Measurements from ENCODE around the gene RAB12. TPM values are rescaled to one million over a fixed set of nuclear protein-coding genes. Genes with fewer than 3 reads are reported as not detected.

Gene RAB12
- total and polyA plus RNA-seq, 2 of the 8 experiments (the other 6 are each of a cell fraction or from before 2014, with no cell fraction given): 19.7 to 45.9 TPM

GRCh38 chr18:8626414-8627106 is 17.3 kb downstream of the RAB12 start:
- Histone ChIP-seq H3K4me3 (ENCODE audit: extremely low read depth in 1 of 4, insufficient read depth in 2 of 4, low read depth in 3 of 4, low read length in 4 of 4) (no peak overlapping the region), H3K36me3 (ENCODE audit: control insufficient read depth in 2 of 4, insufficient read depth in 4 of 4, low read length in 3 of 4) (peaks cover 2 to 42% (median 11%) of the 10 kb centered on the region in 4 experiments; a peak in 6 of 8 replicates), H3K23me2 (ENCODE audit: low read depth, low read length) (no peaks in the 10 kb centered on the region), H3K56ac (replicated peaks; ENCODE audit: insufficient read length, low read depth, low read length) (no peak overlapping the region), H3K27me3 (replicated peaks in 1 of 4; ENCODE audit: control insufficient read depth in 3 of 4, extremely low read depth in 1 of 4, insufficient read depth in 3 of 4, low read length in 3 of 4) (no peaks in the 10 kb centered on the region), H3K4me1 (replicated peaks in 1 of 4; ENCODE audit: control insufficient read depth in 3 of 4, insufficient read depth in 4 of 4, low read length in 3 of 4) (peaks cover 16 to 47% (median 34%) of the 10 kb centered on the region in 4 experiments), H2BK12ac (ENCODE audit: low read depth, low read length) (no peak overlapping the region), H3K4ac (replicated peaks; ENCODE audit: insufficient read length, low read depth, low read length) (no peak overlapping the region), H4K91ac (replicated peaks; ENCODE audit: insufficient read length, low read length) (no peak overlapping the region), H3K9ac (replicated peaks in 1 of 4; ENCODE audit: extremely low read depth in 1 of 4, low read depth in 3 of 4, low read length in 3 of 4) (no peak overlapping the region), H4K5ac (ENCODE audit: insufficient read length, low read depth, low read length) (no peak overlapping the region), H4K8ac (ENCODE audit: extremely low read depth, insufficient read depth, low read length) (no peak overlapping the region), H2AK5ac (ENCODE audit: low read depth, low read length) (no peak overlapping the region), H3K9me3 (ENCODE audit: insufficient read depth in 2 of 2, low read depth in 1 of 2, low read length in 1 of 2) (no peaks in the 10 kb centered on the region), H3K79me2 (ENCODE audit: control insufficient read depth in 1 of 2, insufficient read depth in 2 of 2, low read length in 2 of 2) (peaks cover 10 to 86% of the 10 kb centered on the region in 2 experiments), H3K23ac (ENCODE audit: insufficient read length) (no peak overlapping the region), H2BK5ac (ENCODE audit: low read depth, low read length) (no peak overlapping the region), H2AFZ (ENCODE audit: low read length) (no peak overlapping the region), H4K20me1 (replicated peaks in 1 of 2; ENCODE audit: control insufficient read depth in 1 of 2, insufficient read depth in 2 of 2, low read length in 2 of 2) (peaks cover 0 to 3% of the 10 kb centered on the region in 2 experiments), H3K18ac (ENCODE audit: extremely low read depth, low read length) (no peak overlapping the region), H2BK20ac (ENCODE audit: low read length) (no peak overlapping the region), H3K27ac (ENCODE audit: low read depth, low read length) (no peak overlapping the region), H3K4me2 (ENCODE audit: insufficient read depth in 1 of 2, low read depth in 2 of 2, low read length in 2 of 2) (no peak overlapping the region), H3K14ac (ENCODE audit: insufficient read length) (no peak overlapping the region), H2BK15ac (ENCODE audit: low read length) (no peak overlapping the region), H2BK120ac (replicated peaks; ENCODE audit: low read depth, low read length) (no peak overlapping the region), H3K79me1 (ENCODE audit: low read depth, low read length) (peaks cover 5% of the 10 kb centered on the region; the same call in 1 of the 2 replicates)
- DNase-seq (ENCODE audit: low read depth in 1 of 2, low spot score in 2 of 2) (no peak), FAIRE-seq (no peak)
- POLR2A ChIA-PET (ENCODE audit: partially characterized antibody): interaction anchor here (1.1 kb wide), 1 partner anchor 13 kb away, joined by 4 read pairs; no protein-coding TSS in a partner anchor
- CTCF ChIA-PET (ENCODE audit: partially characterized antibody): interaction anchor here (1.9 kb wide), 2 partner anchors 37 to 357 kb away, joined by 4 read pairs; no protein-coding TSS in a partner anchor
- TF ChIP-seq ZNF274 (IDR thresholded peaks at IDR 0.05; ENCODE audit: borderline replicate concordance, extremely low read depth, low read length) (no peak), EZH2 (IDR thresholded peaks at IDR 0.05; ENCODE audit: low read depth, low read length, severe bottlenecking) (no peak), CBX5 (IDR thresholded peaks at IDR 0.05; ENCODE audit: low read depth, low read length) (no peak), MAFK (IDR thresholded peaks at IDR 0.05; ENCODE audit: low read depth, low read length) (no peak)
- 88% methylated on average over 6 of the region's 6 CpGs; no CpG with 5 or more reads in 1 of the 2 experiments for WGBS, 2 experiments (ENCODE audit: extremely low coverage in 1 of 2, insufficient coverage in 1 of 2, insufficient read length in 1 of 2, insufficient replicate concordance in 2 of 2, low coverage in 1 of 2, low lambda C conversion rate in 2 of 2, missing lambda C conversion rate in 1 of 2)
